Nephron (organoid): Measurements from ENCODE around the gene TCN2.

Experiments used
- H3K27ac Mint-ChIP-seq, 3 experiments: 2 replicates each; pipeline ENCODE4 v1.8.0; 2020; ENCODE audit warnings: mixed read lengths in 3 of 3, mild to moderate bottlenecking in 2 of 3, moderate library complexity in 1 of 3
- H3K27me3 Mint-ChIP-seq: 2 replicates; pipeline ENCODE4 v1.8.0; 2021; ENCODE audit warnings: low read depth, mild to moderate bottlenecking, moderate library complexity, mixed read lengths
- H3K36me3 Mint-ChIP-seq: 2 replicates; pipeline ENCODE4 v1.8.0; 2020; ENCODE audit warnings: low read depth, mixed read lengths
- H3K4me1 Mint-ChIP-seq: 2 replicates; pipeline ENCODE4 v1.8.0; 2020; ENCODE audit warnings: mixed read lengths
- H3K4me3 Mint-ChIP-seq, 3 experiments: 2 replicates each; pipeline ENCODE4 v1.8.0; 2020; ENCODE audit warnings: mild to moderate bottlenecking in 3 of 3, mixed read lengths in 3 of 3, moderate library complexity in 2 of 3
- H3K9me3 Mint-ChIP-seq: 2 replicates; pipeline ENCODE4 v1.8.0; 2020; ENCODE audit warnings: mixed read lengths
- TF ChIP-seq, protein P1 (sequence below), 3 experiments: fragments of 200-600 bp; sonication (generic); IDR thresholded peaks; one replicate each; pipeline ENCODE4 v1.5.0; 2021; ENCODE audit warnings: antibody characterized with exemption in 3 of 3; ENCODE audit not compliant: unreplicated experiment in 3 of 3

The TCN2 gene

DNA sequence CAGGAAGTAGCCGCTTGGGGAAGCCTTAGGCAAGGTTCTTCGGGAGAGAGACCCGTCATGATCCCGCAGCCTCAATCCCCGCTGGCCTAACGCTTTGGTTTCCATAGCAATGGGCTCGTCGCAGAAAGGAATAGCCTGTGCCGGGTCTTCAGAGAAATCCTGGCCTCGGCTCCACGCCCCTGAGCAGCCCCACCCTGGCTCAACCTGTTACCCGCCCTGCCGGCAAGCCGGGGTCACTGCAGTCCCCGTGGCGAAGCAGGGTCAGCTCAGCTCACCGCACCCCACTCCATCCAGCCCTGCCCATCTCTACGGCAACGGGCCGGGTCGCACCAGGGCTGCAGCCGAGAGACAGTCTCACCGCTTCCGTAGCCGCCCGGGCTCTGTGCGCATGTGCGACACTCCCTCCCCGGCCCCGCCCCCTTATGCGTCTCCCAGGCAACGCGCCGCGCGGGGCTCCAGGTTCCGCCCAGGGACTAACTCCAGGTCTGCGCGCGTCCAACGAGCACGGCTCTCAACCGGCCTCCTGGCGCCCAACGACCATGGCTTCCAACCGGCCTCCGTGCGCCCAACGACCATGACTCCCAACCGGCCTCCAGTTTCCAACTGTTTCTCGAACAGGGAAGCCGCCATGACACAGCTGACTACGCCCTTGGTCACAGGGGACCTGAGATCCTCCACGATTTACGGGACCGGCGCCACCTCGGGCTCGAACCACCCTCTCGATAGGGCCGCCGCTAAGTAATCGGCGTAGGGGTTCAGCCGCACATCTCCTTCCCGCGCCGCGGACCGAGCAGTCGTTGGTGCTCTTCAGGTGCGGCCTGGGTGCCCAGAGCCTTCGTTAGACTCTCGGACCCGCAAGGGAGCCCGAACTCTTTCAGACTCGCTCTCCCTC, 60.8 kb downstream of the TCN2 start, which contains the start of gene DUSP18:
Gene DUSP18 (minus strand): TSS at position 382 of the 892 bp plus-strand sequence. CDS start 3,872 bp downstream, outside the sequence.
- Mint-ChIP-seq H3K4me1 (peaks cover 9% of the 10 kb centered on the region), H3K9me3 (no peaks in the 10 kb centered on the region), H3K36me3 (peaks cover 8% of the 10 kb centered on the region), H3K27me3 (peaks cover 32% of the 10 kb centered on the region), H3K4me3 (peak within 1 kb of the TSS; percentile 90 to 97 (median 95)), H3K27ac (peak within 1 kb of the TSS in 2 of 3 experiments; percentile 35 to 41)
- TF ChIP-seq, protein P1, sequence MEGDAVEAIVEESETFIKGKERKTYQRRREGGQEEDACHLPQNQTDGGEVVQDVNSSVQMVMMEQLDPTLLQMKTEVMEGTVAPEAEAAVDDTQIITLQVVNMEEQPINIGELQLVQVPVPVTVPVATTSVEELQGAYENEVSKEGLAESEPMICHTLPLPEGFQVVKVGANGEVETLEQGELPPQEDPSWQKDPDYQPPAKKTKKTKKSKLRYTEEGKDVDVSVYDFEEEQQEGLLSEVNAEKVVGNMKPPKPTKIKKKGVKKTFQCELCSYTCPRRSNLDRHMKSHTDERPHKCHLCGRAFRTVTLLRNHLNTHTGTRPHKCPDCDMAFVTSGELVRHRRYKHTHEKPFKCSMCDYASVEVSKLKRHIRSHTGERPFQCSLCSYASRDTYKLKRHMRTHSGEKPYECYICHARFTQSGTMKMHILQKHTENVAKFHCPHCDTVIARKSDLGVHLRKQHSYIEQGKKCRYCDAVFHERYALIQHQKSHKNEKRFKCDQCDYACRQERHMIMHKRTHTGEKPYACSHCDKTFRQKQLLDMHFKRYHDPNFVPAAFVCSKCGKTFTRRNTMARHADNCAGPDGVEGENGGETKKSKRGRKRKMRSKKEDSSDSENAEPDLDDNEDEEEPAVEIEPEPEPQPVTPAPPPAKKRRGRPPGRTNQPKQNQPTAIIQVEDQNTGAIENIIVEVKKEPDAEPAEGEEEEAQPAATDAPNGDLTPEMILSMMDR (IDR thresholded peaks at IDR 0.05; ENCODE audit: unreplicated experiment in 3 of 3) = peak; percentile 26 to 41 (median 32)

DNA sequence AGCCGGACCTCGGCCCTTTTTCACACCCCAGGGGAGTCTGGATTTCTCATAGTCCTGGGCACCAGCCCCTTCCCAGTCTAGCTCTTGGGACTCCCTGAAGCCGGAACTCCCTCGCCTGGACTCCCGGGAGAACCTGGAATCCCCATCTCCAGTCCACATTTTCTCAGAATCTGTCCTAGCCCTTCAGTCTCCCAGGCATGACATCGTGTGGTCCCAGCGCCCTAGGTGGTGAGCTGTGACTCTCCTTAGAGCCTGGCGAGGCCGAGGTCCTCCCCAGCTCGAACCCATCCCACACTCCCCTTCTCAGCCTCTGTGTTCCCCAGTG, 61.4 kb downstream of the TCN2 start:
- H3K27ac Mint-ChIP-seq = peak overlapping the region in 2 of 3 experiments; percentile 35 to 41
- TF ChIP-seq, protein P1 (IDR thresholded peaks at IDR 0.05; ENCODE audit: unreplicated experiment in 3 of 3) = no peak
- H3K9me3 Mint-ChIP-seq = no peaks in the 10 kb centered on the region
- H3K27me3 Mint-ChIP-seq = peaks cover 34% of the 10 kb centered on the region
- peak overlapping the region; percentile 90 to 97 (median 95) for H3K4me3 Mint-ChIP-seq
- H3K36me3 Mint-ChIP-seq = peaks cover 2% of the 10 kb centered on the region
- H3K4me1 Mint-ChIP-seq = peaks cover 9% of the 10 kb centered on the region

DNA sequence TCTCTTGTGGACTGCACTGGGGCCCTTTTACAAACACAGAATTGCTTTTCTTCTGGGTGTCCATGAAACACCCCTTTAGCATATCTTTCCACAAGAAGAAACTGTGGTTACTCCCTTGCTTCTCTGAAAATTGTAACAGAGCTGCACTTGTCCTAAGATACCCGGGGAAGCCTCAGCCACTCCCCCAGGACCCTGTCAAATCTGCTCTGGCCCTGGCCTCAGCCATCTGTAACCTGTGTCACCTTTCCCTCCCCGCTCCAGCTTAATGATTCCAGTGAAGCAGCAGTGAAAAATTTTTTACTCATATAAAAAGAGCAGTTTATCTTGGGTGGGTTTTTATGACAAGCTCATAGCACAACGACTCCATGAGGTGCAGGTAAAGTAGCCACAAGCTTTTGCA, 64.1 kb downstream of the TCN2 start:
- H3K4me3 Mint-ChIP-seq = peak overlapping the region; percentile 15 to 48 (median 17)
- no peaks in the 10 kb centered on the region for H3K36me3 Mint-ChIP-seq
- TF ChIP-seq, protein P1 (IDR thresholded peaks at IDR 0.05; ENCODE audit: unreplicated experiment in 3 of 3) = no peak
- H3K27ac Mint-ChIP-seq = no peak overlapping the region
- H3K27me3 Mint-ChIP-seq = peaks cover 40% of the 10 kb centered on the region
- peaks cover 13% of the 10 kb centered on the region for H3K4me1 Mint-ChIP-seq
- no peaks in the 10 kb centered on the region for H3K9me3 Mint-ChIP-seq

DNA sequence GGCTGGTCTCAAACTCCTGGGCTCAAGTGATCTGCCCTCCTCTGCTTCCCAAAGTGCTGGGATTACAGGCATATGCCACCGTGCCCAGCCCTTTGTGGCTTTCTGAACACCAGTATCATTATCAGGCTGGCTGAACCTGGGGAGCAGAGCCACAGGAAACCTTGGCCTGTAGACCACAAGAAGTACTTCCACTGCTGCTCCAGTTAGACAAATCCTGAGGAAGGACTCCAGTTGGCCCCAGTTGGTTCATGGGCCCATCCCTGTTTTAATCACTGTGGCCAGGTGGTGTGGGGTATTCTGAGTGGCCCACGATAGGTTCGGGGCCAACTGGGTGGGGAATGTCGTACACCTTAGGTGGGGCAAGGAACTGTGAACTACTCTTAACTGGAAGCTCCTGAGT, 66.2 kb downstream of the TCN2 start:
- H3K9me3 Mint-ChIP-seq = no peaks in the 10 kb centered on the region
- H3K4me3 Mint-ChIP-seq = no peak overlapping the region
- H3K27ac Mint-ChIP-seq = no peak overlapping the region
- peaks cover 30% of the 10 kb centered on the region for H3K27me3 Mint-ChIP-seq
- peaks cover 5% of the 10 kb centered on the region for H3K4me1 Mint-ChIP-seq
- no peaks in the 10 kb centered on the region for H3K36me3 Mint-ChIP-seq
- TF ChIP-seq, protein P1 (IDR thresholded peaks at IDR 0.05; ENCODE audit: unreplicated experiment in 3 of 3) = no peak

DNA sequence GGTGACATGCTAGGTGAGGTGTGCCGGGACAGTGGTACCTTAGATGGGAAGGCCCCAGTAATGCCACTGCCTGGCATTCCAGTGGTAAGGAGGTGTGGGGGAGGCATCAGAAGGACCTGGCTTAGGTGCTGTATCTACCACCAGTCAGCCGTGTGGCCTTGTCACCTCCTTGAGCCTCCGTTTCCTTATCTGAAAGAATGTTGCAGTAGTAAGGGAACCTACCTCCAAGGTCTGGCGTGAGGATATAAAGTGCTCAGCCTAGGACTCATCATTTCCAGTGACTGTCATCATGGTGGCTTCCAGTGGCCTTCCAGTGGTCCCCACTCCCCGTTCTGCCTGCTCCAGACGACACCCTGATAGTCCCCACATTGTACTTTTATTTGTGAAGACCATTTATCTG, 67.5 kb downstream of the TCN2 start:
- H3K27ac Mint-ChIP-seq = no peak overlapping the region
- no peak overlapping the region for H3K4me3 Mint-ChIP-seq
- peaks cover 12% of the 10 kb centered on the region for H3K4me1 Mint-ChIP-seq
- H3K36me3 Mint-ChIP-seq = no peaks in the 10 kb centered on the region
- H3K27me3 Mint-ChIP-seq = peaks cover 25% of the 10 kb centered on the region
- TF ChIP-seq, protein P1 (IDR thresholded peaks at IDR 0.05; ENCODE audit: unreplicated experiment in 3 of 3) = no peak
- H3K9me3 Mint-ChIP-seq = no peaks in the 10 kb centered on the region
